HG03342 (cell line): Measurements from ENCODE around the gene DESI1.
"Not testable (repeated sequence)": the region's sequence is repeated elsewhere in the genome, so short reads cannot be mapped to it uniquely, and the experiment has no call there.

Experiments
- ATAC-seq: cut with Tn5 transposase; IDR thresholded peaks from one replicate; pipeline ENCODE4 v1.9.1; 2021; ENCODE audit warnings: mild to moderate bottlenecking, moderate library complexity; ENCODE audit not compliant: unreplicated experiment

DESI1 gene

GRCh38 chr22:41636467-41636866 lies 15.6 kb upstream of the DESI1 start:
- no peak for ATAC-seq

GRCh38 chr22:41634610-41635009 lies 13.8 kb upstream of the DESI1 start:
- not testable (repeated sequence) for ATAC-seq

- ATAC-seq, result not testable (repeated sequence)
These were observed 10.8 kb upstream of the DESI1 start for GRCh38 chr22:41631615-41632014.

GRCh38 chr22:41631115-41631514 lies 10.3 kb upstream of the DESI1 start:
- ATAC-seq, result not testable (repeated sequence)

- no peak for ATAC-seq
These were observed 4.7 kb upstream of the DESI1 start for GRCh38 chr22:41625577-41625976.

- no peak for ATAC-seq
These were observed 1.0 kb upstream of the DESI1 start for GRCh38 chr22:41621911-41622179.

GRCh38 chr22:41621099-41621910 lies 462 bp upstream of the DESI1 start, which contains the start of gene XRCC6:
XRCC6 (plus strand) TSS chr22:41621295; CDS start chr22:41622005, 710 bp downstream.
- ATAC-seq, result peak; percentile 75

GRCh38 chr22:41619979-41620588 lies 759 bp downstream of the DESI1 start:
- ATAC-seq, result peak; percentile 3

GRCh38 chr22:41613456-41613855 lies 7.4 kb downstream of the DESI1 start:
- no peak for ATAC-seq

GRCh38 chr22:41612603-41613306 lies 8.1 kb downstream of the DESI1 start:
- no peak for ATAC-seq

GRCh38 chr22:41608386-41608785 lies 12.5 kb downstream of the DESI1 start:
- no peak for ATAC-seq

GRCh38 chr22:41603873-41604332 lies 16.9 kb downstream of the DESI1 start:
- ATAC-seq, result no peak

GRCh38 chr22:41600976-41601375 lies 19.9 kb downstream of the DESI1 start:
- ATAC-seq, result no peak

GRCh38 chr22:41598891-41599635 lies 21.8 kb downstream of the DESI1 start:
- ATAC-seq, result no peak

GRCh38 chr22:41598081-41598480 lies 22.8 kb downstream of the DESI1 start:
- no peak for ATAC-seq

GRCh38 chr22:41597635-41597953 lies 23.2 kb downstream of the DESI1 start:
- no peak for ATAC-seq

- no peak for ATAC-seq
These were observed 23.8 kb downstream of the DESI1 start for GRCh38 chr22:41596776-41597634.

- ATAC-seq, result no peak
These were observed 25.1 kb downstream of the DESI1 start for GRCh38 chr22:41595703-41596102.

- ATAC-seq, result not testable (repeated sequence)
These were observed 27.4 kb downstream of the DESI1 start for GRCh38 chr22:41593336-41593960.
